GM06990 (cell line): ENCODE measurements around the gene ZSWIM2.

Experiments
- DNase-seq: peaks from one replicate; pipeline ENCODE4 v3.0.0-alpha.2; 2011; ENCODE audit not compliant: insufficient read length; ENCODE audit errors: extremely low read depth
- H3K27me3 ChIP-seq: replicated peaks from 2 replicates; pipeline ENCODE4 v1.6.0; 2011; ENCODE audit warnings: low read length; ENCODE audit not compliant: control insufficient read depth, insufficient read depth
- H3K36me3 ChIP-seq: 2 replicates; pipeline ENCODE4 v1.5.1; 2011; ENCODE audit warnings: low read length; ENCODE audit not compliant: control insufficient read depth, insufficient read depth
- H3K4me3 ChIP-seq: replicated peaks from 2 replicates; pipeline ENCODE4 v1.5.1; 2011; ENCODE audit warnings: low read depth, mild to moderate bottlenecking, control low read depth, low read length
- CTCF ChIP-seq: IDR thresholded peaks from 2 replicates; pipeline ENCODE4 v1.5.1; 2011; ENCODE audit warnings: low read length, control low read depth, mild to moderate bottlenecking, inconsistent platforms; ENCODE audit not compliant: insufficient read depth, poor library complexity, severe bottlenecking

ZSWIM2 gene

GRCh38 chr2:186862869-186863709, 14.1 kb upstream of the ZSWIM2 start:
- Histone ChIP-seq H3K27me3 (no peaks in the 10 kb centered on the region; the same call in 1 of the 2 replicates), H3K36me3 (no peaks in the 10 kb centered on the region), H3K4me3 (no peak overlapping the region)
- peak; percentile 22 for DNase-seq
- peak; percentile 45 for TF ChIP-seq CTCF

GRCh38 chr2:186855216-186855615, 6.2 kb upstream of the ZSWIM2 start:
- H3K36me3 ChIP-seq = no peaks in the 10 kb centered on the region
- TF ChIP-seq CTCF = no peak
- no peak overlapping the region for H3K4me3 ChIP-seq
- no peak for DNase-seq
- H3K27me3 ChIP-seq = no peaks in the 10 kb centered on the region

GRCh38 chr2:186853951-186854350, 5.0 kb upstream of the ZSWIM2 start:
- no peaks in the 10 kb centered on the region for H3K27me3 ChIP-seq
- no peak for DNase-seq
- no peaks in the 10 kb centered on the region for H3K36me3 ChIP-seq
- no peak for TF ChIP-seq CTCF
- no peak overlapping the region for H3K4me3 ChIP-seq

GRCh38 chr2:186852508-186852907, 3.5 kb upstream of the ZSWIM2 start:
- TF ChIP-seq CTCF = no peak
- Histone ChIP-seq H3K27me3 (no peaks in the 10 kb centered on the region), H3K36me3 (no peaks in the 10 kb centered on the region), H3K4me3 (no peak overlapping the region)
- DNase-seq = no peak

- H3K36me3 ChIP-seq = no peaks in the 10 kb centered on the region
- no peak overlapping the region for H3K4me3 ChIP-seq
- no peak for DNase-seq
- no peaks in the 10 kb centered on the region for H3K27me3 ChIP-seq
- no peak for TF ChIP-seq CTCF
These were observed 6.6 kb downstream of the ZSWIM2 start for GRCh38 chr2:186842373-186842772.
